ENCODE data around the gene DIPK1B. TPM values are rescaled to one million over a fixed set of nuclear protein-coding genes. Genes with fewer than 3 reads are reported as not detected.

DIPK1B gene
- total and polyA plus RNA-seq, 12 donors, result 15.7 to 37.9 (median 18.3) TPM

DNA sequence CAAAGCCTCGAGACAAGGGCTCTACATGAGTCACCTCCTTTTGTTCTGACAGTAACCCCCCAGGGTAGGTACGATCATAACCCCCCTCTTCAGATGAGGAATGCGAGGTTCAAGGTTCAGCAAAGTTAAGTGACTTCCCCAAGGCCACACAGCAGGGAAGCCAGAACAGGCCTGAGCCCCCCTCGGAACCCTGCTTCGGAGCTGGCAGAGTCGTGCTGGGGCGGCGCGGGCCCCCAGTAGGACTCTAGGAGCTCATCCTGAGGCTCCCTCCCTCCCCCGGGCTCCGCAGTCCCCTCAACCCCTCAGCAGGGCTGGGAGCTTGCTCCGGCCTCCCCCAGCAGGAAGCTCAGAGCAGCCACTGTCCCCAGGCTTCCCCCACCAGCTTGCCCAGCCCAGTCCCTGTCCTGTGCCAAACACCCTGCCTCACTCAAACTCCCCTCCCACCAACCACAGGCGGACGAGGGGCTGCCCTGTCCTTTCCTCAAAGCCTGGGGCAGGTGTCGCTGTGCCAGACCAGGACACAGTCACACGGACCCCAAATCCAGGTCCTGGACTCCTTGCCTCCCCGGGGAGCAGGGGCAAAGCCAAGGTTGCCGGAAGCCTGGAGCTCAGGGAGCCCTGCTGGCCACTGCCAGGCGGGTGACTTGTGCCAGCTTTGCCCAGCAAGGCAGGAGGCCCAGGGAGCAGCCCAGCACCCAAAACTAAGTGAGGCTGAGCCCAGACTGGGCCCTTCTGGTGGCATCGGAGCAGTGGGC lies 30.2 kb upstream of the DIPK1B start:
- Histone ChIP-seq H3K9me3 (no peaks in the 10 kb centered on the region), H3K4me3 (no peak overlapping the region), H3K4me1 (peaks cover 17 to 80% (median 58%) of the 10 kb centered on the region in 9 donors), H3K27ac (no peak overlapping the region), H3K36me3 (peaks cover 0 to 10% (median 0%) of the 10 kb centered on the region in 9 donors), H3K27me3 (no peaks in the 10 kb centered on the region)
- WGBS, 2 donors, result 89 to 97% methylated on average over 20 of the region's 20 CpGs
- ATAC-seq, result no peak
- intact Hi-C loops (cut with DNase I), result no loop called here
- peak in 1 of 2 donors; percentile 12 for DNase-seq
- TF ChIP-seq, protein P1, sequence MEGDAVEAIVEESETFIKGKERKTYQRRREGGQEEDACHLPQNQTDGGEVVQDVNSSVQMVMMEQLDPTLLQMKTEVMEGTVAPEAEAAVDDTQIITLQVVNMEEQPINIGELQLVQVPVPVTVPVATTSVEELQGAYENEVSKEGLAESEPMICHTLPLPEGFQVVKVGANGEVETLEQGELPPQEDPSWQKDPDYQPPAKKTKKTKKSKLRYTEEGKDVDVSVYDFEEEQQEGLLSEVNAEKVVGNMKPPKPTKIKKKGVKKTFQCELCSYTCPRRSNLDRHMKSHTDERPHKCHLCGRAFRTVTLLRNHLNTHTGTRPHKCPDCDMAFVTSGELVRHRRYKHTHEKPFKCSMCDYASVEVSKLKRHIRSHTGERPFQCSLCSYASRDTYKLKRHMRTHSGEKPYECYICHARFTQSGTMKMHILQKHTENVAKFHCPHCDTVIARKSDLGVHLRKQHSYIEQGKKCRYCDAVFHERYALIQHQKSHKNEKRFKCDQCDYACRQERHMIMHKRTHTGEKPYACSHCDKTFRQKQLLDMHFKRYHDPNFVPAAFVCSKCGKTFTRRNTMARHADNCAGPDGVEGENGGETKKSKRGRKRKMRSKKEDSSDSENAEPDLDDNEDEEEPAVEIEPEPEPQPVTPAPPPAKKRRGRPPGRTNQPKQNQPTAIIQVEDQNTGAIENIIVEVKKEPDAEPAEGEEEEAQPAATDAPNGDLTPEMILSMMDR (IDR thresholded peaks at IDR 0.05), result no peak

DNA sequence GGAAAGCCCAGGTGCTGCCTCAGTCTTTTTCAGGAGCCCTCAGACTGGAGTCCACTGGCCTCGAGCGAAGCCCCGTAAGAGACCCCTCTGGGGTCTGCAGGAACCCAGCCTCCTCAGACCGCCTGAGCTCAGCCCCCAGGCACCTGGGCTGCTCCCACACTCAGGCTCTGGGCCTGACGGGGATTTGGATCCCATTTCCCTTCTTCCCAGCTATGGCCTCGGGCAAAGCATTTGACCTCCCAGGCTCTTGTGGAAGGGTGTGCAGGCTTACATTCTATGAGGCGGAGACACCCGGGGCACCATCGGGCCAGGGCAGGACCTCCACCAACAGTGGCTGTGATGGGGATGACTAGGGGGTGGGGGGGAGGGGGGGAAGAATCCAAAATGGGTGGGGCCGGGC lies 29.7 kb upstream of the DIPK1B start:
- DNase-seq (no peak), ATAC-seq (no peak)
- no peak overlapping the region for H3K27ac ChIP-seq
- no peaks in the 10 kb centered on the region for H3K9me3 ChIP-seq
- no peak overlapping the region for H3K4me3 ChIP-seq
- peaks cover 0 to 4% (median 0%) of the 10 kb centered on the region in 9 donors for H3K36me3 ChIP-seq
- peaks cover 19 to 80% (median 61%) of the 10 kb centered on the region in 9 donors for H3K4me1 ChIP-seq
- TF ChIP-seq, protein P1 (IDR thresholded peaks at IDR 0.05), result no peak
- intact Hi-C loops (cut with DNase I), result no loop called here
- H3K27me3 ChIP-seq, result no peaks in the 10 kb centered on the region
- 92 to 93% methylated on average over 10 of the region's 10 CpGs for WGBS, 2 donors

DNA sequence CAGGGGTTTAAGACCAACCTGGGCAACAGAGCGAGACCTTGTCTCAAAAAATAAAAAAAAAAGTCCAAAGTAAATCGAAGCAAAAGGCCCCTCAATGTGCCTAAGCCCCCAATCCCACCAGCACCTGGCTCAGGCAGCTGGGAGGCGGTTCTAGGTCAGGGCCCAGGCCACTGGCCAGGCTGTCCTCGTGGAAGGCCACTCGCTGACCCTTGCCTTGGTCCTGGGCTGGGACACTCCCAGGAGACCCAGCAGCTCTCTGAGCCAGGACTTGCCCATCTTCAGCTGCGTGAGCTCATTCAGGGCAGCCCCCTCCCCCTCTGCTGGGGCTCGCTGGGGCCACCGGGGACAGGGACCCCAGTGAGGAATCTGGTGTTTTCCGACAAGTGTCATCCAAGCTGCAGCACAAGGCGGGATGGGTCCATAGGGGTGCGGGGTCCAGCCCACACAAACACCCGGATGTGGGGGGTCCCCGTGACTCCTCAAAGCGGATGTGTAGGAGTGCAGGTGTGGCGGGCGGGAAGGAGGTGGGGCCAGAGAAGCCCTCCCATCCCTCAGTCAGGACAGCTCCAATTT lies 29.1 kb upstream of the DIPK1B start:
- DNase-seq (peak in 1 of 2 donors; percentile 9), ATAC-seq (no peak)
- H3K36me3 ChIP-seq, result peaks cover 0 to 4% (median 0%) of the 10 kb centered on the region in 9 donors
- no peak overlapping the region for H3K4me3 ChIP-seq
- H3K27ac ChIP-seq, result no peak overlapping the region
- H3K27me3 ChIP-seq, result no peaks in the 10 kb centered on the region
- peaks cover 22 to 83% (median 66%) of the 10 kb centered on the region in 9 donors for H3K4me1 ChIP-seq
- H3K9me3 ChIP-seq, result no peaks in the 10 kb centered on the region
- TF ChIP-seq, protein P1 (IDR thresholded peaks at IDR 0.05), result no peak
- intact Hi-C loops (cut with DNase I), result no loop called here
- 91 to 93% methylated on average over 15 to 16 of the region's 16 CpGs for WGBS, 2 donors

DNA sequence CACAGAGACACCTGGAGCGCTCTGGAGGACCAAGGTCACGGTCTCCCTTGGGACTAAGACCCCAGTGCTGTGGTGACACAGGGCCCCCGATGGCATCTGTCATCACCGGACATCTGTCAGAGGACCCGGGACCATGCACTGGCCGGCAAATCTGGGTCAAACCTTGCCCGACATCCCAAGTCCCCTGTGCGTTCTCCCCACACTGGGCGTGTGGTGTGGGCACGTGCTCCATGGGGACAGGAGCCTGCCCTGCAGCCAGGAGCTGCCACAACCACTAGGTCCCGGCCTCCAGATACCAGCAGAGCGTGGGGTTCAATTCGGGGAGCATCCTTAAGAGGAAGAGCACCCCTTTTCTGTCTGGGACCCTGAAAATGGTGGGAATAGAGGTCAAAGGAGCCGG lies 28.6 kb upstream of the DIPK1B start:
- Histone ChIP-seq H3K9me3 (no peaks in the 10 kb centered on the region), H3K27ac (no peak overlapping the region), H3K27me3 (no peaks in the 10 kb centered on the region), H3K4me3 (no peak overlapping the region), H3K4me1 (peaks cover 22 to 83% (median 66%) of the 10 kb centered on the region in 9 donors), H3K36me3 (peaks cover 0 to 4% (median 0%) of the 10 kb centered on the region in 9 donors)
- 82 to 84% methylated on average over 14 of the region's 14 CpGs for WGBS, 2 donors
- no peak for ATAC-seq
- intact Hi-C loops (cut with DNase I), result no loop called here
- TF ChIP-seq, protein P1 (IDR thresholded peaks at IDR 0.05), result no peak
- DNase-seq, result no peak
